Stimulated activated CD8-positive, alpha-beta memory T cell treated with anti-CD3 and anti-CD28 coated beads, Interleukin-7, amount 100 ng/mL, for 24 hours (primary cell): ENCODE results near the gene EVC2.

Source experiments
- DNase-seq: peaks from one replicate; pipeline ENCODE4 v3.0.0-alpha.2; 2020; ENCODE audit warnings: low read depth

EVC2 gene

DNA sequence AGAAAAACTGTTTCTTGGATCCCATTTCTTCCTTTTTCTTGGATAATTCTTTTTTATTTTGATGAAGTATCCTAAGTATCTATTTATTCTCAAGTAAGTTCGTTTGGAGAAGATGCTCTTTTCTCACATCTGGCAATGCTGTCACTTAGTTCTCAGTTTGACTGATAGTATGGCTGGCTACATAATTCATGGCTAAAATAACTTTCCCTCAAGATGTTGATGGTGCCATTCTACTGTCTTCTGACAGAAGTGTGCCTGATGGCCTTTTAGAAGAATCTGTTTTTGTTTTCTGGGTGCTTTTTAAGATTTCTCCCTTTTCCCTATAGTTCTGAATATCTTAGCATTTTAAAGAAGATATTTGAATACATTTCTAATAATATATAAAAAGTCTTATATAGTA is 41.6 kb downstream of the EVC2 start:
- DNase-seq: no peak

- DNase-seq: no peak
These were observed 43.6 kb downstream of the EVC2 start for GRCh38 chr4:5664778-5665177.

- DNase-seq: no peak
These were observed 45.8 kb downstream of the EVC2 start for GRCh38 chr4:5662555-5662954.

DNA sequence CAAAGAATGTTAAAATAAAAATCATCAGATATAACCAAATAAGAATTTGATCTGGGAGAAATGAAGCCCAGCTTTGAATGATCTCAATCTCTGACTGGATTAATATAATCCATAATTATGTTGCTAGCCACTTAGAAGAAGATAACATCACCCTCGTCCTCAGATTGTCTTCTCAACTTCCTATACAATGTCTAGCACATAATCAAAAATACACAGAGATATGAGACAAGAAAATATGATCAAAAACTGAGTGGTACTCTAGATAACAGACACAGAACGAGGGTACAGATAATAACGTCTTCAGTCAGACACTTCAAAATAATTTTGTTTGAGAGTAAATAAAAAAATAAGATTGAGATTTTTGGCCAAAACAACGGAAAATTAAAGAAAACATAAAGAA is 47.1 kb downstream of the EVC2 start:
- DNase-seq: no peak

DNA sequence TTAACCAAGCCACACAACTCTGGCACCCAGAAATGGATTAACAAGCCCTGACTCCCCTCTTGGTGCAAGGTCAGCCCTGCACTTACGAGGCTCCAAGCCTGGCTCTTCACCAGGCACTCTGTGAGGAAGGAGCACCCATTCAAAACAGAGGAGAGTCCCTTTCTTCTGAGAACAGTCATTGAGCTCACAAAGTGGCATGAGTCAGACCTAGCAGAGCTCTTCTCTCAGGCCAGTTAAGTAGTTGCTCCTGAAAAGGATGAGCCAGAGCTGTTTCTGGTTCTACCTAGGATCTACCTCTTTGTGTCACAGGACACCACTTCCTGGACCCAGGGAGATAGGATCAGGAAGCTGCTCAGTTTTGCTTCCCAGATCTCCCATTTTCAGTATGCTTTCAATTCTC is 48.2 kb downstream of the EVC2 start:
- DNase-seq: no peak

DNA sequence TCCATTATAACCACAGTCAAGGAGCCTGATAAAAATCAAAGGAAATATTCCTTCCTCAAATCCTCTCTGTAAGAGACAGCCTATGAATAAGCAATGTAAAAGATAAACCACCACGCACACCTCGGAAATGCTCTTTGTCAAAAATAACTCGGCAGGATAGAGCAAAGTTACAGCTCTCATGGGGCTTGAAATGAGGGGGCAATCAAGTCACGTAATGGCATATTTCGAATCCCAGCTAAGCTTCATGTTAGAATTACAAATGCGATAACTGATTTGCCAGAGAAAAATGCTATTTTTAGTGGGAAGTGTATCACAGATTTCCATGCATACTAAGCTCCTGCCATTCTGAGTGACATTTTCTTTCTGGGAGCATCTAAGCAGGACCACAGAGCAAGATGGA is 49.4 kb downstream of the EVC2 start:
- no peak for DNase-seq

- DNase-seq: no peak
These were observed 51.9 kb downstream of the EVC2 start for GRCh38 chr4:5656415-5656814.

DNA sequence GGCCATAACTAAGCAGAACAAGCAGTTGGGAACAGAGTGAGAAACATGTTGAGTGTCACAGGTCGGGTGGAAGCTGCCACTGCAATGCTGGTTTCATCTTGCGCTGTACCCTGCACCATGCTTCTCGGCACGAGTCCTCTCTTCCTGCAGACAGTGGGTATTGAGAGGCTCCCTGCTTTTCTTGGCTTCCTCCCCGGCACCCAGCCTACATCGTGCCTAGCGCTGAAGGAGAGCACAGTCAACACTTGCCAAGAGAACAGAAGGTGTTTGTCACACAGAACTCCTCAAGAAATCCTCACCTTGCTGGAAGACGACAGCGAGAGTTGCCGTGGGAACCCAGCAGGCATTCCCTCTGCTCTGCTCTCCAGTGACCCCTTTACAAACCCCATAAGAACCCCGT is 53.6 kb downstream of the EVC2 start:
- DNase-seq: no peak

- no peak for DNase-seq
These were observed 57.3 kb downstream of the EVC2 start for GRCh38 chr4:5651089-5651488.

DNA sequence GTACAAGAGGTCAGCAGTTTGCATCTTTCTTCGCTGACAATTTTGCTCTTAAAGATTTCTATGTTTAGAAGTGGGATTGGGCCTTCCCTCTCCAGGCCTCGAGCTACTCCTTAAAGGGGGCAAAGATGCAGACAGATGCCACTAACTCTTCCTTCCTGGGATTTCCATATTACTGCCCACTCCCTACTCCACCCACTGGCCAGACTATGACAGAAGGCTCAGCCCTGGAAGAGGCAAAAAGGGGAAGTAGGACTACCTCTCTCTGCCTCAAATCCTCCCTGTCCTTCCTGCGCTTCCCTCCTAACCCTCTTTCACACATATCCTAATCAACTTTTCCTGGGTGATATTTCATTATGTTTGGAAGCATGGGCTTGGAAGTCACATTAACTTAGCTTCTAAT is 58.3 kb downstream of the EVC2 start:
- DNase-seq: no peak

- DNase-seq: no peak
These were observed 61.0 kb downstream of the EVC2 start for GRCh38 chr4:5647351-5647750.

- no peak for DNase-seq
These were observed 68.3 kb downstream of the EVC2 start for GRCh38 chr4:5640096-5640495.

- DNase-seq: no peak
These were observed 68.8 kb downstream of the EVC2 start for GRCh38 chr4:5639556-5639955.

DNA sequence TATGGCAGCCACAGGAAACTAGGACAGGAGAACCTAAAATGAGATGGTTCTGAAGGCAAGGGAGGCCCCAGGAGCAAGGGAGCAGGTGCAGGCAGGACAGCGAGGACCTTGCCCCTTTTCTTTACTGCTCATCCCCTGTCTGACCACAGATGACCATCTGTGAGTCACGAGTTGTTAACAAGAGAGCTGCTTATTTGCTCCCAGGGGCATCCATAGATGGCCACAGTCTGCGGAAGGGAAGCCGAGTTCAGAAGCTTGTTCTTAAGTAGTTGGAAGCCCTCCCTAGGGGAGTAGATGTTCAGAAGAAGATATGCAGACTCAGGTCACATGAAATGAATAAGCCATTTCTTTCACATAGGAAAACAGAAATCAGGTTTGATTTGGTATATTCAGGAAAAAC is 69.4 kb downstream of the EVC2 start:
- no peak for DNase-seq

- DNase-seq: no peak
These were observed 70.0 kb downstream of the EVC2 start for GRCh38 chr4:5638316-5638715.

DNA sequence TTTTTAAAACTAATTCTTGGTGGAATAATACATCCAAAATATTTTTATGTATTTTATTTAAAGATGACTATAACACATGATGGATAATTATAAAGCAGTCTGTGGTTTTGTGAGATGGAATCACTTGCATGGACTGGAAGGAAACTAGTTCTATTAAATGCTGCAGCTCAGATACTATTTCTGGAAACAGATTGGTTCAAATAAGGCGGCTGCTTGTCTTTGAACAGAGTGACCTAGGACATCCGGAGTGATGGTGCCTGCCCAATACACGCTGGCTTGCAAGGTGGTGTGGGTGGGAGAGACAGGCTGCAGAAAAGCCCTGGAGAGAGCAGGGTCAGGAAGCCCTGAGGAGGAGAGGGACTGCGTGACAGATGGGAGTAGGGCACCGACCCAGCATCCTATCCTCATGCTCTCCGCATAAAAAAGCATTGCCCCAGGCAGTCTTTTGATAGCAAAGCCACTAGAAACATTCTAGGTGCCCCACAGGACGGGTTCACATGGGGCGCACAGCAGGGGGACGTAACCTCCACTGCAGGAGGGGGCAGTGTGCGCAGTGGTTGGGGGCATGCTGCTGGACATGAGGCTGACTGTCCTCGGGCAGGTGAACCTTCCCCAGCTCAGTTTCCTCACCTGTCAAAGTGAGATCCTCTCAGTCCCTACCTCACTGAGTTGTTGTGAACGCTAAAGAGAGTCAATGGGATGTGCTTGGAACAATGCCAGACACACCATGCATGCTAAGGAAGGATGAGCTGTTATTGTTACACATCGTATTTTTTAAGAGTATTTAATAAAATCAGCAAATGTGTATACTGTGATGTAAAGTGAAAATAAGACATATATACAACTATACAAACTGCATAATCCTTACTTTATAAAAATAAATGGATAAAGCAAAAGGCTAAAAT is 71.3 kb downstream of the EVC2 start:
- DNase-seq: no peak

- DNase-seq: no peak
These were observed 72.5 kb downstream of the EVC2 start for GRCh38 chr4:5635826-5636195.

GRCh38 chr4:5632571-5632970 is 75.8 kb downstream of the EVC2 start:
- no peak for DNase-seq

GRCh38 chr4:5632066-5632440 is 76.3 kb downstream of the EVC2 start:
- no peak for DNase-seq

DNA sequence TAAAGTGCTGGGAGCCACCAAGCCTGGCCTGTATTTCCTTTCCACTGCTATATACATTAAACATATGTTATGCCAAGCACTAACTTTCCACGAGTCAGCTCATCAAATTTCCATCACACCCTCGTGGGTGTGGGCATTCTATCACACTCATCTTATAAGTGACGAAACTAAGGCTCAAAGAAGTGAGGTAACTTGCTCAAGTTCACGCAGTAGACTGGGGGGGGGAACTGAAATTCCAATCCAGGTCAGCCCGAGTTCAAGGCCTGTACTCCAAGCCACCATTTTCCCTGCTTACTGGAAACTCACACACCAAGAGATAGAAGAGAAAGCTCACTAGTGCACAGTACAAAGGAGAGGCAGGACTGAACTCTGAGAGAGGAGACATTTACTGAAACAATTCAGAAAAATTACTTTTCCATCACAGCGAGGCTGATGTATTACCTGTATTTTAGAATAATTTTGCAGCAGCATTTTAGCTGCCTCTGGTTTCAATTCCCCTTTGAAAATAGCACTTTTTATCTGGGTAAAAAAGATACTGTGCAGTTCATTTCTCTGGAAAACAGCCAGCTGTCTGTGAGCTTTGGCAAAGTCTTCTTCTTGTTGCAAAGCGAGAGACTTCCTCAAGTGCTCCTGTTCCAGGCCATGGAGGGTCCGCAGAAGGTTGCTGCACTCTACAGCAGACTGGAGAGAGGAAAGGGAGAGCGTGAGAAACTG is 76.8 kb downstream of the EVC2 start:
- DNase-seq: no peak

- DNase-seq: no peak
These were observed 77.6 kb downstream of the EVC2 start for GRCh38 chr4:5630762-5631161.

DNA sequence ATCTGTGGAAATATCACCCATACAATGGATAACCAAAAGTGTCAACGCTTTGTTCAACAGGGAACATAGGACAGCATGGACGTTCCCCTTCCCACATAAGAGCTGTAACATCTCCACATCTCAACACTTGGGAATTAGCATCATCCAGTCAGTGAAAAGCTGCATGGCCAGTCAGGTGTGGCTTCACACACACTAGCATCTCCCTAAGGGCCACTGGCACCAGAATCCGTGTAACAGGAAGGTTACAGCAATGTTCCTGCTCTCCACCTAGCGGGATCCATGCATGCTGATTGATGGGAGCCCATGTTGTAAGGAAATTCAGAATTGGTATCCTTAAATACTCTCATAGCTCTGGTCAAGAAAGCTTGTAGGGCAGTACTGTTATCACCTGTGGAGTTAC is 78.8 kb downstream of the EVC2 start:
- no peak for DNase-seq

- no peak for DNase-seq
These were observed 81.4 kb downstream of the EVC2 start for GRCh38 chr4:5626913-5627312.

GRCh38 chr4:5622596-5622995 is 85.8 kb downstream of the EVC2 start:
- DNase-seq: no peak
